K562 (cell line): Measurements from ENCODE around the gene CCDC61. TPM values are rescaled to one million over a fixed set of nuclear protein-coding genes. Genes with fewer than 3 reads are reported as not detected.

Source experiments
- CBX3 ChIP-seq, 2 experiments: IDR thresholded peaks; 1 replicate in 1 of 2; 2 replicates in 1 of 2; pipeline ENCODE4 v1.6.1; 2012; ENCODE audit warnings: inconsistent platforms in 2 of 2, low read length in 2 of 2, borderline replicate concordance in 1 of 2, control low read depth in 1 of 2
- ELK3 ChIP-seq: fragments of 450-650 bp; formaldehyde crosslinking; IDR thresholded peaks from 2 replicates; pipeline ENCODE4 v1.4.0; 2020; ENCODE audit warnings: mild to moderate bottlenecking
- FOXJ2 ChIP-seq: fragments of 200-800 bp; sonication (Bioruptor generic); IDR thresholded peaks from 2 replicates; pipeline ENCODE4 v1.6.1; 2016; ENCODE audit warnings: missing genetic modification characterization, missing compliant biosample characterization
- FOXO4 ChIP-seq: fragments of 450-650 bp; formaldehyde crosslinking; IDR thresholded peaks from 2 replicates; pipeline ENCODE4 v1.4.0; 2020; ENCODE audit warnings: mild to moderate bottlenecking, moderate library complexity
- FOXP4 ChIP-seq: sonication (generic); formaldehyde crosslinking; IDR thresholded peaks from 2 replicates; pipeline ENCODE4 v1.8.0; 2022; ENCODE audit warnings: mild to moderate bottlenecking, missing genetic modification reagents, borderline replicate concordance
- GABPB1 ChIP-seq: sonication (generic); formaldehyde crosslinking; IDR thresholded peaks from 2 replicates; pipeline ENCODE4 v1.8.0; 2022; ENCODE audit warnings: mild to moderate bottlenecking, missing genetic modification reagents
- MEF2D ChIP-seq: conservative IDR thresholded peaks from 2 replicates; pipeline ENCODE4 v1.6.1; 2016; ENCODE audit warnings: low read depth, missing genetic modification characterization, missing compliant biosample characterization
- MLX ChIP-seq, 2 experiments: fragments of 450-650 bp in 1 of 2; sonication (generic) in 1 of 2; formaldehyde crosslinking; conservative IDR thresholded peaks; 2 replicates each; pipeline versions ENCODE4 v1.4.0 to v1.8.1; 2020 to 2022; ENCODE audit warnings: mild to moderate bottlenecking in 1 of 2, missing genetic modification reagents in 1 of 2
- RB1 ChIP-seq: fragments of 450-650 bp; IDR thresholded peaks from 2 replicates; pipeline ENCODE4 v1.6.1; 2017; ENCODE audit warnings: low read depth, mild to moderate bottlenecking
- SMARCA4 ChIP-seq: fragments of 450-650 bp; IDR thresholded peaks from 2 replicates; pipeline ENCODE4 v1.6.1; 2016
- SMARCE1 ChIP-seq: fragments of 450-650 bp; IDR thresholded peaks from 2 replicates; pipeline ENCODE4 v1.7.1; 2016; ENCODE audit warnings: mild to moderate bottlenecking
- SRSF9 ChIP-seq: fragments of 200-400 bp; formaldehyde crosslinking; IDR thresholded peaks from 2 replicates; pipeline ENCODE4 v1.6.1; 2017; ENCODE audit warnings: low read depth, low read length, borderline replicate concordance
- TFAP4 ChIP-seq: sonication (generic); formaldehyde crosslinking; IDR thresholded peaks from 2 replicates; pipeline ENCODE4 v1.8.0; 2022; ENCODE audit warnings: missing genetic modification reagents, mild to moderate bottlenecking, moderate library complexity, borderline replicate concordance
- TRIM25 ChIP-seq: fragments of 450-650 bp; IDR thresholded peaks from 2 replicates; pipeline ENCODE4 v1.7.0; 2016; ENCODE audit warnings: borderline replicate concordance
- ZNF143 ChIP-seq: sonication (generic); formaldehyde crosslinking; IDR thresholded peaks from 2 replicates; pipeline ENCODE4 v1.9.0; 2022; ENCODE audit warnings: mild to moderate bottlenecking, missing genetic modification reagents
- ZNF146 ChIP-seq: IDR thresholded peaks from one replicate; pipeline ENCODE4 v1.6.1; 2018; ENCODE audit warnings: missing compliant biosample characterization; ENCODE audit not compliant: unreplicated experiment
- ZNF277 ChIP-seq: fragments of 250-450 bp; sonication (Bioruptor Pico); IDR thresholded peaks from 2 replicates; pipeline ENCODE4 v1.8.0; 2022; ENCODE audit warnings: inconsistent platforms, mild to moderate bottlenecking, moderate library complexity, borderline replicate concordance
- polyA plus RNA-seq, 8 experiments: library from polyadenylated mRNA; depleted of rRNA in 4 of 8; stranded (reverse) in 5 of 8; unstranded in 3 of 8; fragments of >200 nt; fragmentation: Nextera tagmentation in 2 of 8; fragmentation: Illumina TruSeq in 1 of 8; extraction: Ambion mirVana in 2 of 8; extraction: Trizol in 1 of 8; gene quantifications; 2 replicates each; pipeline versions ENCODE4 v1.2.1 to v1.2.3, GENCODE V29; 2011 to 2014; ENCODE audit warnings: inconsistent platforms in 1 of 8, missing spikeins in 1 of 8
- total RNA-seq, 7 experiments: library from RNA; depleted of rRNA in 6 of 7; stranded (reverse); fragments of >200 nt in 6 of 7; fragmentation: Illumina TruSeq in 2 of 7; extraction: Trizol in 2 of 7; gene quantifications; 2 replicates each; pipeline versions ENCODE4 v1.2.1 to v1.2.3, GENCODE V29; 2011 to 2021; ENCODE audit warnings: low replicate concordance in 1 of 7

Gene CCDC61
- total and polyA plus RNA-seq, 9 of the 15 experiments (the other 6 are each of a cell fraction or from before 2014, with no cell fraction given), result 0.07 to 27.0 (median 10.3) TPM

- TF ChIP-seq FOXP4 (CRISPR knock-in tag), result peak; percentile 30; the same call in 1 of the 2 replicates
- TF ChIP-seq ELK3 (CRISPR knock-in tag), result no peak
- TF ChIP-seq MLX (CRISPR knock-in tag; conservative IDR thresholded peaks at IDR 0.05), result peak in 1 of 2 experiments; percentile 67; a peak in 1 of 4 replicates
- no peak for TF ChIP-seq ZNF146 (CRISPR knock-in tag)
- no peak for TF ChIP-seq SRSF9
- TF ChIP-seq FOXJ2, result no peak
- TF ChIP-seq SMARCA4, result no peak
- peak; percentile 93 for TF ChIP-seq GABPB1 (CRISPR knock-in tag)
- TF ChIP-seq RB1, result peak; percentile 72
- no peak for TF ChIP-seq ZNF277 (CRISPR knock-in tag)
- peak in 1 of 2 experiments; percentile 48; a peak in 1 of 3 replicates for TF ChIP-seq CBX3 (IDR thresholded peaks at IDR 0.05; ENCODE audit: borderline replicate concordance in 1 of 2, low read length in 2 of 2)
- TF ChIP-seq TFAP4 (CRISPR knock-in tag), result peak; percentile 85
- TF ChIP-seq FOXO4 (CRISPR knock-in tag), result no peak
- no peak for TF ChIP-seq TRIM25
- no peak for TF ChIP-seq MEF2D (tag)
- TF ChIP-seq SMARCE1, result no peak
- TF ChIP-seq ZNF143 (CRISPR knock-in tag), result no peak; the same call in 1 of the 2 replicates
Measured at GRCh38 chr19:45952686-45953505, 42.4 kb upstream of the CCDC61 start (continued).
